Panc1 (cell line): ENCODE results near the gene ABHD12. TPM values are rescaled to one million over a fixed set of nuclear protein-coding genes. Genes with fewer than 3 reads are reported as not detected.

Source experiments
- ATAC-seq: fragments of 200-7000 bp; cut with Tn5 transposase; 2 replicates; pipeline ENCODE4 v1.9.1; 2020; ENCODE audit warnings: mild to moderate bottlenecking, moderate library complexity
- BruUV-seq: library from RNA; stranded (reverse); fragments of 400-500 nt; replicated peaks from 2 replicates; lab custom pipeline; 2021; lab: Mats Ljungman, UMichigan
- CTCF ChIA-PET: fragments of 300-600 bp; sonication (Branson Sonifier 250); formaldehyde crosslinking; loops from one replicate; lab custom pipeline; 2022; ENCODE audit warnings: antibody characterized with exemption; lab: Charles Lee
- POLR2A ChIA-PET: fragments of 300-600 bp; sonication (Branson Sonifier 250); formaldehyde crosslinking; loops from one replicate; lab custom pipeline; 2022; ENCODE audit warnings: antibody characterized with exemption; lab: Charles Lee
- DNase-seq: peaks from one replicate; pipeline ENCODE4 v3.0.0-alpha.2; 2010; ENCODE audit warnings: low read depth, low spot score
- H3K27ac ChIP-seq: 2 replicates; pipeline ENCODE4 v1.5.1; 2011; ENCODE audit warnings: mild to moderate bottlenecking, low read length, inconsistent platforms
- H3K27me3 ChIP-seq: fragments of 200-500 bp; sonication (Bioruptor generic); 2 replicates; pipeline ENCODE4 v1.6.0; 2014; ENCODE audit warnings: low read length, inconsistent platforms; ENCODE audit not compliant: control insufficient read depth, insufficient read depth
- H3K36me3 ChIP-seq: fragments of 200-500 bp; sonication (Bioruptor generic); 2 replicates; pipeline ENCODE4 v1.5.1; 2014; ENCODE audit warnings: inconsistent platforms, mild to moderate bottlenecking, low read length, moderate library complexity; ENCODE audit not compliant: control insufficient read depth, insufficient read depth
- H3K4me1 ChIP-seq: 2 replicates; pipeline ENCODE4 v1.5.1; 2011; ENCODE audit warnings: inconsistent platforms, mild to moderate bottlenecking, low read length, moderate library complexity; ENCODE audit not compliant: control insufficient read depth, insufficient read depth
- H3K4me3 ChIP-seq, 2 experiments: 2 replicates each; pipeline ENCODE4 v1.5.1; 2011 to 2012; ENCODE audit warnings: low read depth in 2 of 2, low read length in 2 of 2, mild to moderate bottlenecking in 2 of 2, inconsistent platforms in 1 of 2, moderate library complexity in 1 of 2
- H3K9me3 ChIP-seq: fragments of 200-500 bp; sonication (Bioruptor generic); 2 replicates; pipeline ENCODE4 v1.5.1; 2014; ENCODE audit warnings: low read depth, mild to moderate bottlenecking, inconsistent platforms, low read length, moderate library complexity; ENCODE audit not compliant: control insufficient read depth, insufficient read depth
- CTCF ChIP-seq: fragments of 450-650 bp; IDR thresholded peaks from 2 replicates; pipeline ENCODE4 v1.5.1; 2017; ENCODE audit warnings: mild to moderate bottlenecking
- POLR2AphosphoS5 ChIP-seq: IDR thresholded peaks from 2 replicates; pipeline ENCODE4 v1.6.1; 2012; ENCODE audit warnings: mild to moderate bottlenecking, low read depth, low read length, moderate library complexity
- REST ChIP-seq, 2 experiments: IDR thresholded peaks; 2 replicates each; pipeline ENCODE4 v1.6.1; 2011 to 2012; ENCODE audit warnings: low read depth in 2 of 2, control low read depth in 1 of 2, low read length in 1 of 2, mild to moderate bottlenecking in 1 of 2, moderate library complexity in 1 of 2; ENCODE audit not compliant: insufficient read depth in 1 of 2
- SIN3A ChIP-seq: IDR thresholded peaks from 2 replicates; pipeline ENCODE4 v1.6.1; 2012; ENCODE audit warnings: low read depth, mild to moderate bottlenecking, low read length, moderate library complexity, borderline replicate concordance; ENCODE audit not compliant: insufficient read depth
- TCF7L2 ChIP-seq: IDR thresholded peaks from 2 replicates; pipeline ENCODE4 v1.6.1; 2011; ENCODE audit warnings: mild to moderate bottlenecking, low read depth, low read length, inconsistent platforms
- in situ Hi-C: cut with HindIII; loops from 2 replicates; pipeline ENCODE4 v1.10.0; 2016; ENCODE audit warnings: low sequenced_read_pairs, low pct_unique_long_range_greater_than_20kb
- intact Hi-C: fragments of 100-400 bp; cut with micrococcal nuclease; formaldehyde crosslinking; loops from one replicate; pipeline ENCODE4 v1.10.0; 2022; ENCODE audit not compliant: unreplicated experiment
- total RNA-seq: library from RNA; stranded (reverse); gene quantifications from one replicate; pipeline ENCODE4 v1.2.1, GENCODE V29; 2021; ENCODE audit not compliant: unreplicated experiment

Gene ABHD12
- total RNA-seq, 1 experiment from 2014 or later = 90.9 TPM

GRCh38 chr20:25274891-25275812 lies 115.5 kb downstream of the ABHD12 start:
- H3K4me3 ChIP-seq = no peak overlapping the region
- H3K27me3 ChIP-seq = no peaks in the 10 kb centered on the region
- TF ChIP-seq SIN3A (no peak), TCF7L2 (no peak), REST (IDR thresholded peaks at IDR 0.05; ENCODE audit: insufficient read depth in 1 of 2, low read depth in 2 of 2, low read length in 1 of 2) (no peak), CTCF (no peak), POLR2AphosphoS5 (no peak)
- H3K4me1 ChIP-seq = peaks cover 7% of the 10 kb centered on the region; the same call in 1 of the 2 replicates
- H3K36me3 ChIP-seq = peaks cover 29% of the 10 kb centered on the region
- ChIA-PET POLR2A (no interaction called here), CTCF (no interaction called here)
- no TSS peak for BruUV-seq
- DNase-seq = no peak
- intact Hi-C loops (no loop called here), in situ Hi-C loops (no loop called here)
- ATAC-seq = no peak
- H3K27ac ChIP-seq = no peak overlapping the region
- H3K9me3 ChIP-seq = no peaks in the 10 kb centered on the region

GRCh38 chr20:25274481-25274880 lies 116.2 kb downstream of the ABHD12 start:
- POLR2A ChIA-PET = no interaction called here
- BruUV-seq = no TSS peak
- Histone ChIP-seq H3K36me3 (peaks cover 30% of the 10 kb centered on the region), H3K27ac (no peak overlapping the region), H3K27me3 (no peaks in the 10 kb centered on the region), H3K9me3 (no peaks in the 10 kb centered on the region), H3K4me1 (peaks cover 6% of the 10 kb centered on the region; the same call in 1 of the 2 replicates), H3K4me3 (no peak overlapping the region)
- ATAC-seq = no peak
- intact Hi-C loops = no loop called here
- DNase-seq = no peak
- no peak for TF ChIP-seq REST (IDR thresholded peaks at IDR 0.05; ENCODE audit: insufficient read depth in 1 of 2, low read depth in 2 of 2, low read length in 1 of 2)
- no peak for TF ChIP-seq POLR2AphosphoS5
- TF ChIP-seq TCF7L2 = no peak
- no peak for TF ChIP-seq CTCF
- no peak for TF ChIP-seq SIN3A
- in situ Hi-C loops = no loop called here
- CTCF ChIA-PET = no interaction called here
